GM21381 (cell line): Measurements from ENCODE around the gene BUD31.
"Not testable (repeated sequence)": the region's sequence is repeated elsewhere in the genome, so short reads cannot be mapped to it uniquely, and the experiment has no call there.

Experiments
- ATAC-seq: cut with Tn5 transposase; IDR thresholded peaks from one replicate; pipeline ENCODE4 v1.9.1; 2021; ENCODE audit warnings: mild to moderate bottlenecking, moderate library complexity; ENCODE audit not compliant: unreplicated experiment

BUD31 gene

GRCh38 chr7:99397297-99397983 is 11.3 kb upstream of the BUD31 start:
- no peak for ATAC-seq

GRCh38 chr7:99398891-99399445 is 9.8 kb upstream of the BUD31 start:
- no peak for ATAC-seq

- no peak for ATAC-seq
Observed at GRCh38 chr7:99399597-99399996, 9.2 kb upstream of the BUD31 start.

GRCh38 chr7:99402854-99403253 is 5.9 kb upstream of the BUD31 start:
- ATAC-seq: no peak

- ATAC-seq: no peak
Observed at GRCh38 chr7:99403764-99404163, 5.0 kb upstream of the BUD31 start.

- no peak for ATAC-seq
Observed at GRCh38 chr7:99404235-99404976, 4.4 kb upstream of the BUD31 start.

- ATAC-seq: no peak
Observed at GRCh38 chr7:99404977-99405320, 3.8 kb upstream of the BUD31 start.

GRCh38 chr7:99406557-99406956 is 2.2 kb upstream of the BUD31 start:
- ATAC-seq: no peak

GRCh38 chr7:99407872-99408378 is 844 bp upstream of the BUD31 start:
- no peak for ATAC-seq

GRCh38 chr7:99409192-99409572 is 413 bp downstream of the BUD31 start:
- ATAC-seq: no peak

- ATAC-seq: no peak
Observed at GRCh38 chr7:99409806-99410205, 1.0 kb downstream of the BUD31 start.

GRCh38 chr7:99410635-99411034 is 1.9 kb downstream of the BUD31 start:
- no peak for ATAC-seq

- not testable (repeated sequence) for ATAC-seq
Observed at GRCh38 chr7:99415513-99416127, 6.9 kb downstream of the BUD31 start.

GRCh38 chr7:99418260-99418659 is 9.5 kb downstream of the BUD31 start:
- no peak for ATAC-seq

- no peak for ATAC-seq
Observed at GRCh38 chr7:99419323-99420021, 10.7 kb downstream of the BUD31 start.

GRCh38 chr7:99420213-99420612 is 11.4 kb downstream of the BUD31 start:
- ATAC-seq: no peak

GRCh38 chr7:99420986-99421385 is 12.2 kb downstream of the BUD31 start:
- ATAC-seq: no peak

- ATAC-seq: no peak
Observed at GRCh38 chr7:99422186-99422585, 13.4 kb downstream of the BUD31 start.

GRCh38 chr7:99422625-99423024 is 13.9 kb downstream of the BUD31 start:
- ATAC-seq: no peak

GRCh38 chr7:99424932-99425730 is 16.4 kb downstream of the BUD31 start:
- ATAC-seq: no peak
